GM19397 (cell line): ENCODE results near the gene ARHGAP18.

ENCODE experiments used
- ATAC-seq: cut with Tn5 transposase; IDR thresholded peaks from one replicate; pipeline ENCODE4 v1.9.1; 2021; ENCODE audit warnings: mild to moderate bottlenecking, moderate library complexity; ENCODE audit not compliant: unreplicated experiment

Gene ARHGAP18

DNA sequence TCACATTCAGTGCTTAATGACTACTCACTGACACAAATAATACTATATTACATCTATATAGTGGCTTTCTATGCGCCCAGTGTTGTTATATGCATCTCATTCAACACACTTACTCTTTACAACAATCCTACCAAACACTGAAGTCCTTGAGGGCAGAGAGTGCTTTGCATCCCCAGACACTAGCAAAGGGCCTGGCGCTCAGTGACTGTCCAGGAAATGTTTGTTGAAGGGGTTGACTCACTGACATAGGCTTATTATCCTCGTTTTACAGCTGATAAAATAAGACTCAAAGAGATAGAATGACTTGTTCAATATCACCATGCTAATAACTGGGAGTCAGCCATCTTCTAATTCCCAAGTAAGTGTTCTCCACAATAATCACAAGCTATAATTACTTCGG lies 163.3 kb downstream of the ARHGAP18 start:
- ATAC-seq: no peak

DNA sequence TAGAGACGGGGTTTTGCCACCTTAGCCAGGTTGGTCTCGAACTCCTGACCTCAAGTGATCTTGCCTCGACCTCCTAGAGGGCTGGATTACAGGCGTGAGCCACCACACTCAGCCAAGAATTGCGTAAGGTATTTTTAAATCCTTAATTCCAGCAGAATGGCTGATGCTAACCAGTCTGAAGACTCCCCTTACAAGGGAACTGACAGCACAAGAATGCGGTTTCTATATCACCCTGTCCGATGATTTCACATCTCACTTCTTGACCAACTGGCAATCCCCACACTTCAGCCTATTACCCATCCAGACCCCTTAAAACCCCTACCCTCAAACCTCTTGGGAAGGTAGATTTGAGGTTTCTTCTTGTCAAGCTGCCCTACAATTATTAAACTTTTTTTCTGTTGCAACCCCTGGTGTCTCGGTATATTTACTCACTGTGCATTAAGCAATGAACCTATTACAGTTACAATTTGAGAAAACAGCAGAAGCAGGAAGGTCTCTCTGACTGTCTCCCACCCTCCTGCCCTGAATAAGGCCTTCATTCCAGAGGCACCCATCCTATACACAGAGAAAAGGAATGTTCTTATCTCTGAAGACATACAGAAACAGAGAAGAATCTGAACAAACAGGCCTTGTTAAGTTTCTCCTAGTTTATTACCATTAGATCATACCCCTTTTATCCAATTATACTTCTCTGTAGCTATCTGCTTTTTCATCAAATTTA lies 164.9 kb downstream of the ARHGAP18 start:
- ATAC-seq: no peak

DNA sequence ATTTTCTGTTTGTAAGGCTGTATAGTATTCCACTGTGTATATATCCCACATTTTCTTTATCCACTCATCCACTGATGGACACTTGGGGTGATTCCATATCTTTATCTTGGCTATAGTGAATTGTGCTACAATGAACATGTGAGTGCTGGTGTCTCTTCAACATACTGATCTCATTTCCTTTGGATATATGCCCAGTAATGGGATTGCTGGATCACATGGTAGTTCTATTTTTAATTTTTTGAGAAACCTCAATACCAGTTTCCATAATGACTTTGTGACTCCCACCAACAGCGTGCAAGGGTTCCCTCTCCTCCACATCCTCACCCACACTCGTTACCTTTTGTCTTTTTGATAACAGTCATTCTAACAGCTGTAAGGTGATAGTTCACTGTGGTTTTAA lies 166.0 kb downstream of the ARHGAP18 start:
- no peak for ATAC-seq

DNA sequence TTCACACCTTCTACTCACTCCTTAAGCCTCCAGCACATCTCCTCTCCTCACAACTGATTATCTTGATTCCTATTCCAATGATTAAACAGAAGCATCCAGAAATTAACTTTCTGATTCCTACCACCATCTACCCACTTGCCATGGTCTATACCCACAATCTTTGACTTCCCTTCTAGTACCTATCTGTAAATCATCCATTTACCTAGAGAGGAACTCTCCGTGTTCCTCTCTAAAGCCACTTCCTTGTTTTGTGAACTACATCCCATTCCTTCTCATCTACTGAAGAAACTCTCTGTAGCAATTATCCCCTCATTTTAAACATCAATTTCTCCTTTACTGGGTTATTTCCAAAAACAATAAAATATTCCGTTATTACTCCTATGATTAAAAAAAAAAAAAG lies 167.3 kb downstream of the ARHGAP18 start:
- ATAC-seq: no peak

DNA sequence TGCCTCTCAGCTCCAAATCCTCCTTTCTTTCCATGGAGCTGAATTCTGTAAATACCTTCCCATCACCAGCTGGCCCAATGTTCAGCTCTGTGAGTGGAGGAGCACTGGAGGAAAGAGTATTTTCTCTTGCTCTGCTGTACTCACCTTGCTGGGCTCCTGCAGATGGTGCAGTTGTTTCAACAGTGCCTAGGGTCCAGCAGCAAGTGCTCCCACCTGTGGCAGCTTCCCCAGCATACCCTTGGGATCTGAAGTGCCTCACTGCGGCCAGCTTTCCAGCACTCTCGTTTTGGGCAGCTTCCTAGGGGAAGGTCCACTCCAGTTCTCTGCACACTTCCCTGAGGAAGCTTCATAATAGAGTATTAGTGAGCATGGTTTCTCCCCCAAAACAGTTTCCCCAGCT lies 170.9 kb downstream of the ARHGAP18 start:
- no peak for ATAC-seq

DNA sequence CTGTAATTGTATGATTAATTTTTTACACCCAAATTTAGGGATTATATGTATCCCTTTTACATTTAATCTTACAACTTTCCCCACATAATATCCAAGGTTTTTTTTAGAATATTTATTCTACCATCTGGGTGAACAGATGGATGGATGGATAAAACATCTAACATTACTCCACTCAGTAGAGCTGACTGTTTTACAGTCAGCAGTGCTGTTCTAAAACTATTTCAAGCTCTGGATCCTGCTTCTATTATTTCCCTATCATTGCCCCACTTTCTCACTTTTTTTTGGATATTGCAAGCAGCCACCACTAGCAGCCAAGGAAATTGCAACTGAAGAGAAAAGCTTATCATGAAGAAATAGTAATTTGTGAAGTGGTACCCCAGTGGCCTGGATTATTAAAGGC lies 173.7 kb downstream of the ARHGAP18 start:
- ATAC-seq: no peak

DNA sequence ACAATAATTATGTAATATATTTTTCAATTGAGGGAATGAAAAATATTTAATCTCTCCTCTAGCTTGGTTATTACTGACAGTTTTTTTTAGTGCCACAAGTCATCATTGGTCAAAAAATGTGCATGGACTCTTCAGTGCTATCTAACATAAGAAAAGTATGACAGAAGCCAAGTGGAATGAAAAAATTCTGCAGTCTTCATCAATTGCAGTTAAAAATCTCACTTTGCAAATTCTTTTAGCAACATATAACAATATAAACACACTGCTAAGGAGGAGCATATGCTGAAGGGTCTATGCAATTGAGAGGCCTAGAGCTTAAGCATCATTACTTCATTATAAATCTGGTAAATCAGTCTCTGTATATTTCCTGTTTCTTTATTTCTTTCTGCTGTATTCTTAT lies 175.1 kb downstream of the ARHGAP18 start:
- no peak for ATAC-seq
